Thyroid gland (tissue), 4 donors: ENCODE measurements around the gene JAKMIP1.

Source experiments
- CTCF ChIP-seq, 6 experiments: fragments of 200-600 bp in 3 of 6; fragments of 450-650 bp in 3 of 6; sonication (generic) in 3 of 6; IDR thresholded peaks; one replicate each; pipeline ENCODE4 v1.5.1; 2016 to 2019; ENCODE audit warnings: antibody characterized with exemption in 6 of 6, mild to moderate bottlenecking in 2 of 6, inconsistent platforms in 1 of 6, moderate library complexity in 1 of 6
- POLR2A ChIP-seq, 2 donors: fragments of 450-650 bp; IDR thresholded peaks; one replicate each; pipeline ENCODE4 v1.6.1; 2017; ENCODE audit warnings: antibody characterized with exemption in 2 of 2, mild to moderate bottlenecking in 2 of 2, moderate library complexity in 1 of 2

- TF ChIP-seq CTCF (IDR thresholded peaks at IDR 0.05): no peak
- no peak for TF ChIP-seq POLR2A (IDR thresholded peaks at IDR 0.05)
Observed at GRCh38 chr4:6143603-6144181, 56.7 kb downstream of the JAKMIP1 start.
